SU-DHL-6 (cell line): Measurements from ENCODE around the gene CMKLR1.

ENCODE experiments used
- H2AFZ ChIP-seq: fragments of 200-600 bp; sonication (generic); 2 replicates; pipeline ENCODE4 v1.6.1; 2014; ENCODE audit warnings: low read depth, mild to moderate bottlenecking, moderate library complexity, mixed read lengths, antibody characterized with exemption, low read length; ENCODE audit not compliant: severe bottlenecking
- H3F3A ChIP-seq: fragments of 200-600 bp; shearing (Covaris generic); 2 replicates; pipeline ENCODE4 v1.6.0; 2016; ENCODE audit warnings: antibody characterized with exemption, mild to moderate bottlenecking; ENCODE audit not compliant: insufficient read depth
- H3K27ac ChIP-seq: fragments of 200-600 bp; sonication (generic); 2 replicates; pipeline ENCODE4 v1.5.1; 2016; ENCODE audit warnings: low read depth, mild to moderate bottlenecking, low read length, moderate library complexity, mixed read lengths
- H3K27me3 ChIP-seq: fragments of 200-600 bp; sonication (generic), shearing (Covaris generic); 2 replicates; pipeline ENCODE4 v1.6.0; 2014; ENCODE audit warnings: mild to moderate bottlenecking, low read length
- H3K36me3 ChIP-seq: fragments of 200-600 bp; sonication (generic); 2 replicates; pipeline ENCODE4 v1.6.1; 2014; ENCODE audit warnings: mild to moderate bottlenecking, low read length, mixed read lengths
- H3K4me2 ChIP-seq: fragments of 300-600, 200-600 bp; shearing (Covaris generic), sonication (generic); 2 replicates; pipeline ENCODE4 v1.6.0; 2014; ENCODE audit warnings: low read length, low read depth, mild to moderate bottlenecking; ENCODE audit not compliant: poor library complexity, severe bottlenecking
- H3K4me3 ChIP-seq: fragments of 200-600 bp; sonication (generic); 2 replicates; pipeline ENCODE4 v1.5.1; 2014; ENCODE audit warnings: antibody characterized with exemption, low read length, mild to moderate bottlenecking, mixed read lengths; ENCODE audit not compliant: insufficient read depth, poor library complexity, severe bottlenecking
- H3K79me2 ChIP-seq: fragments of 200-600 bp; sonication (generic); 2 replicates; pipeline ENCODE4 v1.6.1; 2014; ENCODE audit warnings: mild to moderate bottlenecking, low read length, moderate library complexity; ENCODE audit not compliant: insufficient read depth
- H3K9ac ChIP-seq: fragments of 200-600 bp; sonication (generic); 2 replicates; pipeline ENCODE4 v1.7.0; 2014; ENCODE audit warnings: mild to moderate bottlenecking, low read length
- H3K9me2 ChIP-seq: fragments of 200-600 bp; sonication (generic); replicated peaks from 2 replicates; pipeline ENCODE4 v1.6.1; 2014; ENCODE audit warnings: low read length; ENCODE audit not compliant: insufficient read depth
- H3K9me3 ChIP-seq: fragments of 200-600 bp; sonication (generic); 2 replicates; pipeline ENCODE4 v1.6.1; 2014; ENCODE audit warnings: low read length, mixed read lengths; ENCODE audit not compliant: insufficient read depth
- H4K20me1 ChIP-seq: fragments of 200-600 bp; sonication (generic); 2 replicates; pipeline ENCODE4 v1.6.1; 2014; ENCODE audit warnings: low read depth, mild to moderate bottlenecking, antibody characterized with exemption, low read length, moderate library complexity, mixed read lengths
- EZH2phosphoT487 ChIP-seq: fragments of 200-600 bp; sonication (generic), shearing (Covaris generic); conservative IDR thresholded peaks from 2 replicates; pipeline ENCODE4 v1.6.1; 2018; ENCODE audit warnings: mild to moderate bottlenecking, antibody characterized with exemption, low read length, moderate library complexity, mixed read lengths
- TF ChIP-seq, protein P1 (sequence below): fragments of 200-600 bp; sonication (generic); IDR thresholded peaks from one replicate; pipeline ENCODE4 v1.5.1; 2017; ENCODE audit warnings: antibody characterized with exemption, mild to moderate bottlenecking, low read length, moderate library complexity; ENCODE audit not compliant: insufficient read depth, poor library complexity, severe bottlenecking

CMKLR1 gene

DNA sequence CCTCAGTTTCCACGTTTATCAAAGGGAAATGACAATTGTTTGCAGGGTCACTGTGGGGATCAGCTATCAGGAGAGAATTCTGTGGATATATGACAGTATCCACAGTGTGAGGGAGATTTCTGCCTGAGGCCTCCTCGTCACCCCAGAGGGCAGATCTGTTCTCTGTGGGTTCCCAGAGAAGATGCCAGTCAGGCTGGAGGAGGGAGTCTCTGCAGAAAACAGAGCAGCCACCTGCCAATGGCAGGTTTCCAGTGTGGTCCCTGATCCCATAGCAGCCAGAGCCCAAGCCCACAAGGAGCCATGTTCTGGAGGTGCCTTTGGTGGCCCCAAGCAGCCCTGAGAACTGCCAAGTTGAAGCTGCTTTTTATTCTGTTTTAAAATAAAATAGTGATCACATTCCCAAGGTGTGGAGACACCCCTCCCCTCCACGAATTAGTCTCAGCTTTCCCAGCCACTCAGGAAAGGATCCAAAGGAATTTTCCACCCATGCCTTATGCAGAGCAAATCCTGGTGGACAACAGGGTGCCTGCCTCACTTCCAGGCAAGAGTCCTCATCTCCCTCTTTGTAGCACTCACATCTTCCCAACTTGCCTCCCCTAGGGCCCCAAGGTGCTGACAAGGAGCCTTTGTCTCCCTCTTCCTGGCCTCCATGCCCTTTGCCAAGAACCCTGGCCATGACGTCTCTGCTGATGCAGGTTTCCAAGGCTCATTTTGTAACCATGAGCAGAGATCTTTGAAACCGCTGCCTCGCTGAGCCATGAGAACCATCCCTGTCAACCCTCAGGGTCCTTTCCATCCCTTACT, 20.4 kb downstream of the CMKLR1 start:
- no peaks in the 10 kb centered on the region for H3K27me3 ChIP-seq
- TF ChIP-seq EZH2phosphoT487: no peak
- TF ChIP-seq, protein P1, sequence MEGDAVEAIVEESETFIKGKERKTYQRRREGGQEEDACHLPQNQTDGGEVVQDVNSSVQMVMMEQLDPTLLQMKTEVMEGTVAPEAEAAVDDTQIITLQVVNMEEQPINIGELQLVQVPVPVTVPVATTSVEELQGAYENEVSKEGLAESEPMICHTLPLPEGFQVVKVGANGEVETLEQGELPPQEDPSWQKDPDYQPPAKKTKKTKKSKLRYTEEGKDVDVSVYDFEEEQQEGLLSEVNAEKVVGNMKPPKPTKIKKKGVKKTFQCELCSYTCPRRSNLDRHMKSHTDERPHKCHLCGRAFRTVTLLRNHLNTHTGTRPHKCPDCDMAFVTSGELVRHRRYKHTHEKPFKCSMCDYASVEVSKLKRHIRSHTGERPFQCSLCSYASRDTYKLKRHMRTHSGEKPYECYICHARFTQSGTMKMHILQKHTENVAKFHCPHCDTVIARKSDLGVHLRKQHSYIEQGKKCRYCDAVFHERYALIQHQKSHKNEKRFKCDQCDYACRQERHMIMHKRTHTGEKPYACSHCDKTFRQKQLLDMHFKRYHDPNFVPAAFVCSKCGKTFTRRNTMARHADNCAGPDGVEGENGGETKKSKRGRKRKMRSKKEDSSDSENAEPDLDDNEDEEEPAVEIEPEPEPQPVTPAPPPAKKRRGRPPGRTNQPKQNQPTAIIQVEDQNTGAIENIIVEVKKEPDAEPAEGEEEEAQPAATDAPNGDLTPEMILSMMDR: no peak
- H3K79me2 ChIP-seq: no peaks in the 10 kb centered on the region
- no peak overlapping the region for H3K9ac ChIP-seq
- H3K36me3 ChIP-seq: no peaks in the 10 kb centered on the region
- H3F3A ChIP-seq: no peaks in the 10 kb centered on the region
- no peaks in the 10 kb centered on the region for H3K9me3 ChIP-seq
- H3K4me2 ChIP-seq: no peak overlapping the region
- H4K20me1 ChIP-seq: no peaks in the 10 kb centered on the region
- H2AFZ ChIP-seq: no peak overlapping the region
- no peaks in the 10 kb centered on the region for H3K9me2 ChIP-seq
- H3K27ac ChIP-seq: no peak overlapping the region
- no peak overlapping the region for H3K4me3 ChIP-seq

DNA sequence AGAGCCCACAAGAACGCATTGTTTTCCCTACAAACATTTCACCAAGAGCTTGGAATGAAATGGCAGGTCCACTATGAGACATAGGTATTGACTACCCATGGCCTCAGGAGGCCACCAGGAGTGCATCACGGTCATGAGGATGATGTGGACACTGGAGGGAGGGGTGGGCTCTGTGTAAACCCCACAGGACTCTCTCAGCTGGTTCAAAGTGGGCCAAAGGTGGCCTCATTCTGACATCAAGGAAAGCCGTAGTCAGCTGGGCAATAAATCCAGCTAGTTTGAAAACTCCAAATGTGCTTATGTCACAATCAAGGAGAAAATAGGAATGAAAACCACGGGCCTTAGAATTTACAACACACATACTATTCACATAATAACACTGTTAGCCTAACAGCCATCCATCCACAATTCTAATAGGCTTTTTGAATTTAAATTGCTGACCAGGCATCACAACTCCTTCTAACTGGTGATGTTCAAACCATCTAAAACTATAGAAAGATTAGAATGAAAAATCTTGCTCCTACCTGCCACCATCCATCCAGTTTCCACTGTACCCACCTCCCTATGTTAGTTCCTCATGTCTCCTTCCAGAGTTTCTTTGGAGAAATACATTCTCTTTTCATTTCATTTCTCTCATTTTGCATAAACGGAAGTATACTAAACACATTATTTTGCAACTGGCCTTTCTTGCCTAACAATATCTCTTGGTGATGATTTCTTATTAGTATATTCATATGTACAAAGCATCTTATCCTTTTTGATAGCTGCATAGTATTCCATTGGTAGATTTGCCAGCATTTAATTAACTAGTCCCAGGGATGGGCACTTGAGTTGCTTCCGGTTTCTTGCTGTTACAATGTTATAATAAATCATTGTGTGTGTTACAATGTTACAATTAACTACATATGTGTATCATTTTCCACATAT, 21.5 kb downstream of the CMKLR1 start:
- H4K20me1 ChIP-seq: no peaks in the 10 kb centered on the region
- no peak overlapping the region for H3K27ac ChIP-seq
- H3K36me3 ChIP-seq: no peaks in the 10 kb centered on the region
- H3K27me3 ChIP-seq: no peaks in the 10 kb centered on the region
- no peaks in the 10 kb centered on the region for H3K79me2 ChIP-seq
- no peak overlapping the region for H3K9ac ChIP-seq
- no peaks in the 10 kb centered on the region for H3K9me2 ChIP-seq
- H3K4me3 ChIP-seq: no peak overlapping the region
- TF ChIP-seq, protein P1: no peak
- TF ChIP-seq EZH2phosphoT487: no peak
- H2AFZ ChIP-seq: no peak overlapping the region
- H3F3A ChIP-seq: no peaks in the 10 kb centered on the region
- no peak overlapping the region for H3K4me2 ChIP-seq
- no peaks in the 10 kb centered on the region for H3K9me3 ChIP-seq

DNA sequence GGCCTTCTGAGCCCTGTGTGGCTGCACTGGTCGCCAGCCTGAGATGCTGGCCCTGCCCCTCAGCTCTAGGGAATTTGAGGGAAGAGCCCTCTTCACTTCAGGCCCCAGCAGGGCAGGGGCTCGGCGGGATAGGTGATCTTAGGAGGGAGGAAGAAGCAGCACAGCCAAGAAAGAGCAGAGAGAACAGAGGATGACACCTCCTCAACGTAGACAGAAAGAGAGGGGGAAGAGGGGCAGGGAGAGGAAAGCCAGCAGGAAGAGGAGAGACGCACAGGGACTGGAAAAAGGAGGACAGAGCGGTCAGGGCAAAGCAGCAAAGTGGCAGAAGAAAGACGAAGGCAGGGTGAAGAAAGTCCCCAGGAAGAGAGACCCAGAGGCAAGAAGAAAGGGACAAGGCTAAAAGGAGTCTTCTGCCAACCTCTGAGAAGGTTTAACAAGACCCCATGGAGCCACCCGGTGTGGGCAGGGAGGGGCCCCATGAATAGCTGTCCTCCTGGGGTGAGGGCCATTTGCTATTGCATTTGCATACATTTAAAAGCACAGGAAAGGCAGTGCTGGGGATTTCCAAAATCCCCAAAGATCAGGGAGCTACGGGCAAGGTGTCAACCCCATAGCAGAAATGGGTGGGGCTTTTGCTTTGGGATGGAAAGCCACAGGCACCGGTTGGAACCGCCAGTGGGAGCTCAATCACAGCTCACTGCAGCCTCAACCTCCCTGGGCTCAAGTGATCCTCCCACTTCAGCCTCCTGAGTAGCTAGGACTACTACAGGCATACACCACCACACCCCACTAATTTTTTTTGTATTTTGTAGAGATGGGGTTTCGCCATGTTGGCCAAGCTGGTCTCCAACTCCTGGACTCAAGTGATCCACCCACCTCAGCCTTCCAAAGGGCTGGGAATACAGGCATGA, 22.7 kb downstream of the CMKLR1 start:
- TF ChIP-seq, protein P1: no peak
- no peak for TF ChIP-seq EZH2phosphoT487
- H3K27me3 ChIP-seq: no peaks in the 10 kb centered on the region
- no peaks in the 10 kb centered on the region for H3F3A ChIP-seq
- no peak overlapping the region for H3K4me2 ChIP-seq
- H3K36me3 ChIP-seq: no peaks in the 10 kb centered on the region
- no peaks in the 10 kb centered on the region for H3K9me3 ChIP-seq
- H2AFZ ChIP-seq: no peak overlapping the region
- H3K9ac ChIP-seq: no peak overlapping the region
- H4K20me1 ChIP-seq: no peaks in the 10 kb centered on the region
- no peaks in the 10 kb centered on the region for H3K9me2 ChIP-seq
- no peaks in the 10 kb centered on the region for H3K79me2 ChIP-seq
- no peak overlapping the region for H3K4me3 ChIP-seq
- H3K27ac ChIP-seq: no peak overlapping the region
